B cell (primary cell): ENCODE measurements around the gene BRF1. TPM values are rescaled to one million over a fixed set of nuclear protein-coding genes. Genes with fewer than 3 reads are reported as not detected.

ENCODE experiments used
- ATAC-seq: fragments of 200-7000 bp; cut with Tn5 transposase; one replicate; pipeline ENCODE4 v1.10.0; 2021; ENCODE audit warnings: low read depth, mild to moderate bottlenecking, moderate number of reproducible peaks, moderate library complexity
- CTCF ChIA-PET: fragments of 350-600 bp; sonication (Branson Sonifier 250); formaldehyde crosslinking; loops from one replicate; lab custom pipeline; 2021; ENCODE audit warnings: antibody characterized with exemption, inconsistent platforms; lab: Charles Lee
- POLR2A ChIA-PET: fragments of 350-600 bp; sonication (Branson Sonifier 250); formaldehyde crosslinking; loops from one replicate; lab custom pipeline; 2021; ENCODE audit warnings: antibody characterized with exemption; lab: Charles Lee
- DNase-seq: peaks from one replicate; pipeline ENCODE4 v3.0.0; 2013
- H2AFZ ChIP-seq: 2 replicates; pipeline ENCODE4 v1.6.1; 2012; ENCODE audit warnings: mild to moderate bottlenecking, low read depth, low read length; ENCODE audit not compliant: insufficient read depth, poor library complexity, severe bottlenecking
- H3K27ac ChIP-seq, 2 donors: 1 replicate in 1 of 2; 2 replicates in 1 of 2; pipeline ENCODE4 v1.5.1; 2012 to 2013; ENCODE audit warnings: low read length in 2 of 2, mild to moderate bottlenecking in 2 of 2, moderate library complexity in 1 of 2
- H3K27me3 ChIP-seq, 4 experiments: fragments of 200-600 bp in 1 of 4; sonication (generic) in 1 of 4; replicated peaks in 1 of 4; 1 replicate in 2 of 4; 2 replicates in 2 of 4; pipeline versions ENCODE4 v1.6.1 to v1.7.0; 2013 to 2016; ENCODE audit warnings: low read length in 3 of 4, mild to moderate bottlenecking in 2 of 4, mixed read lengths in 1 of 4, moderate library complexity in 1 of 4; ENCODE audit not compliant: insufficient read depth in 4 of 4, control insufficient read depth in 3 of 4; ENCODE audit errors: control extremely low read depth in 1 of 4
- H3K36me3 ChIP-seq, 2 experiments: replicated peaks in 1 of 2; 1 replicate in 1 of 2; 2 replicates in 1 of 2; pipeline versions ENCODE4 v1.6.1 to v1.7.1; 2013; ENCODE audit warnings: low read length in 1 of 2; ENCODE audit not compliant: insufficient read depth in 2 of 2, control insufficient read depth in 1 of 2; ENCODE audit errors: control extremely low read depth in 1 of 2, extremely low read depth in 1 of 2
- H3K4me1 ChIP-seq, 2 donors: fragments of 200-600 bp in 1 of 2; sonication (generic) in 1 of 2; 1 replicate in 1 of 2; 2 replicates in 1 of 2; pipeline versions ENCODE4 v1.5.1 to v1.6.1; 2013 to 2017; ENCODE audit warnings: low read length in 2 of 2; ENCODE audit not compliant: control insufficient read depth in 2 of 2, insufficient read depth in 2 of 2
- H3K4me2 ChIP-seq: replicated peaks from 2 replicates; pipeline ENCODE3; 2012; ENCODE audit warnings: mild to moderate bottlenecking, low read depth, low read length; ENCODE audit not compliant: poor library complexity, severe bottlenecking
- H3K4me3 ChIP-seq, 5 experiments: fragments of 200-600 bp in 1 of 5; sonication (generic) in 1 of 5; 1 replicate in 3 of 5; 2 replicates in 2 of 5; pipeline versions ENCODE4 v1.5.1 to v1.7.0; 2011 to 2016; ENCODE audit warnings: low read length in 4 of 5, mild to moderate bottlenecking in 4 of 5, low read depth in 2 of 5, control low read depth in 1 of 5, moderate library complexity in 1 of 5; ENCODE audit not compliant: insufficient read depth in 1 of 5; ENCODE audit errors: control extremely low read depth in 1 of 5, extremely low read depth in 1 of 5
- H3K79me2 ChIP-seq: fragments of 200-600 bp; sonication (generic); one replicate; pipeline ENCODE4 v1.6.0; 2016; ENCODE audit warnings: low read length; ENCODE audit not compliant: control insufficient read depth, insufficient read depth
- H3K9ac ChIP-seq: fragments of 200-600 bp; sonication (generic); 2 replicates; pipeline ENCODE4 v1.6.1; 2017; ENCODE audit warnings: mild to moderate bottlenecking, low read length, moderate library complexity
- H3K9me3 ChIP-seq, 3 donors: one replicate each; pipeline versions ENCODE4 v1.6.1 to v1.7.1; 2013; ENCODE audit warnings: low read length in 2 of 3; ENCODE audit not compliant: control insufficient read depth in 2 of 3, insufficient read depth in 1 of 3; ENCODE audit errors: control extremely low read depth in 1 of 3
- H4K20me1 ChIP-seq: 2 replicates; pipeline ENCODE4 v1.6.0; 2012; ENCODE audit warnings: mild to moderate bottlenecking, low read length; ENCODE audit not compliant: insufficient read depth, control insufficient read depth, poor library complexity, severe bottlenecking
- H3K27ac Mint-ChIP-seq: one replicate; pipeline ENCODE4 v1.8.0; 2021; ENCODE audit warnings: mixed read lengths
- H3K27me3 Mint-ChIP-seq: one replicate; pipeline ENCODE4 v1.8.0; 2021; ENCODE audit warnings: mixed read lengths
- H3K4me1 Mint-ChIP-seq: one replicate; pipeline ENCODE4 v1.8.0; 2021; ENCODE audit warnings: mixed read lengths
- H3K4me3 Mint-ChIP-seq: one replicate; pipeline ENCODE4 v1.8.0; 2021; ENCODE audit warnings: mixed read lengths
- H3K9me3 Mint-ChIP-seq: one replicate; pipeline ENCODE4 v1.8.0; 2022; ENCODE audit warnings: mixed read lengths; ENCODE audit not compliant: insufficient read depth
- CTCF ChIP-seq: fragments of 200-600 bp; IDR thresholded peaks from one replicate; pipeline ENCODE4 v1.8.0; 2022; ENCODE audit warnings: antibody characterized with exemption, mild to moderate bottlenecking
- EZH2 ChIP-seq: IDR thresholded peaks from 2 replicates; pipeline ENCODE4 v1.6.1; 2012; ENCODE audit warnings: borderline replicate concordance, low read depth, mild to moderate bottlenecking, moderate library complexity, low read length; ENCODE audit not compliant: insufficient read depth, poor library complexity, severe bottlenecking
- WGBS: methylation state at CpG from one replicate; pipeline ENCODE4 v1.1.5; 2013; ENCODE audit warnings: missing lambda C conversion rate; ENCODE audit not compliant: insufficient coverage; 5-methylcytosine and 5-hydroxymethylcytosine counted together
- intact Hi-C: fragments of 100-400 bp; cut with micrococcal nuclease; formaldehyde crosslinking; loops from one replicate; pipeline ENCODE4 v1.10.0; 2022
- polyA plus RNA-seq: library from polyadenylated mRNA; depleted of rRNA; stranded (reverse); fragments of >200 nt; gene quantifications from 2 replicates; pipeline ENCODE4 v1.2.3, GENCODE V29; 2012
- total RNA-seq, 2 donors: library from RNA; stranded (reverse); fragments of 120-200 nt in 1 of 2; gene quantifications; 1 replicate in 1 of 2; 2 replicates in 1 of 2; pipeline versions ENCODE4 v1.2.3 to v1.2.4, GENCODE V29; 2013 to 2022

Gene BRF1
- total and polyA plus RNA-seq, 2 donors (not counting 1 experiment from before 2014, with no cell fraction given): 24.5 to 55.8 TPM

- Histone ChIP-seq H4K20me1 (peaks cover 19% of the 10 kb centered on the region), H3K9me3 (no peaks in the 10 kb centered on the region), H3K9ac (no peak overlapping the region), H3K79me2 (peaks cover 13% of the 10 kb centered on the region), H3K4me1 (peaks cover 13 to 22% of the 10 kb centered on the region in 2 donors), H3K36me3 (no peaks in the 10 kb centered on the region), H3K27ac (no peak overlapping the region), H3K4me3 (no peak overlapping the region), H3K27me3 (no peaks in the 10 kb centered on the region), H2AFZ (no peak overlapping the region), H3K4me2 (no peak overlapping the region)
- H3K27me3 Mint-ChIP-seq: no peaks in the 10 kb centered on the region
- H3K9me3 Mint-ChIP-seq: no peaks in the 10 kb centered on the region
- ChIA-PET POLR2A (no interaction called here), CTCF (no interaction called here)
- peak overlapping the region; percentile 93 for H3K4me3 Mint-ChIP-seq
- DNase-seq: no peak
- H3K27ac Mint-ChIP-seq: peak overlapping the region; percentile 53
- H3K4me1 Mint-ChIP-seq: peaks cover 11% of the 10 kb centered on the region
- no peak for TF ChIP-seq CTCF
- TF ChIP-seq EZH2: no peak
- no peak for ATAC-seq
- 98% methylated on average over 10 of the region's 10 CpGs for WGBS
- intact Hi-C loops: no loop called here
These were observed 15.8 kb upstream of the BRF1 start for GRCh38 chr14:105316577-105316941.

- Histone ChIP-seq H3K79me2 (peaks cover 8% of the 10 kb centered on the region), H3K27me3 (no peaks in the 10 kb centered on the region), H3K27ac (no peak overlapping the region), H3K4me1 (peaks cover 13 to 22% of the 10 kb centered on the region in 2 donors), H3K4me2 (peak overlapping the region; percentile 98), H3K9ac (peak overlapping the region; percentile 69), H3K9me3 (no peaks in the 10 kb centered on the region), H4K20me1 (peaks cover 19% of the 10 kb centered on the region), H3K4me3 (peak overlapping the region in 3 of 5 experiments; percentile 49 to 67 (median 59)), H3K36me3 (no peaks in the 10 kb centered on the region), H2AFZ (peak overlapping the region; percentile 53)
- peak overlapping the region; percentile 93 for H3K4me3 Mint-ChIP-seq
- TF ChIP-seq EZH2: no peak
- TF ChIP-seq CTCF: no peak
- peaks cover 11% of the 10 kb centered on the region for H3K4me1 Mint-ChIP-seq
- ChIA-PET CTCF (no interaction called here), POLR2A (no interaction called here)
- ATAC-seq (no peak), DNase-seq (no peak)
- intact Hi-C loops: no loop called here
- WGBS: 63% methylated on average over 13 of the region's 15 CpGs
- peak overlapping the region; percentile 94 for H3K27ac Mint-ChIP-seq
- H3K9me3 Mint-ChIP-seq: no peaks in the 10 kb centered on the region
- no peaks in the 10 kb centered on the region for H3K27me3 Mint-ChIP-seq
These were observed 15.3 kb upstream of the BRF1 start for GRCh38 chr14:105315941-105316576.
